Measurements from ENCODE around the gene CCDC150.
"Not testable (repeated sequence)": the region's sequence is repeated elsewhere in the genome, so short reads cannot be mapped to it uniquely, and the experiment has no call there.

The CCDC150 gene

DNA sequence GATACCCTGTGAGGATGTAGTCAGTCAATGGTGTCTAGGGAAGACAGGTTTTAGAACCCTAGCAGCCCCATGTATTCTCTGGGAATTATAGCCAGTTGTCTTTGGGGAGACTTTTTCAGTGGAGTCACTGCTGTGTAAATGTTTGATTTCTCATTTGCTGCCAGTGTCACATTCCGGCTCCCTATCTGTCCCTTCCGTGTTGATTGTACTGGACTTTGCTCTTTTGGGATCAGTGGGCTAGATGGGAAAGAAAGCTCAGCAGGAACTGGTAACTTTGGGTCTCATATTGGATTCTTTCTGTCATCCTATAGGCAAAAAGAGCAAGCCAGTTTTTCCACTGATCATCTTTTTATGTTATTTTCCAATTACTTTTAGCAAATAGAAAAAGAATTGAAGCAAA is 89.9 kb downstream of the CCDC150 start:
- DNase-seq (ENCODE audit: low spot score), result no peak
- TF ChIP-seq, protein P1, sequence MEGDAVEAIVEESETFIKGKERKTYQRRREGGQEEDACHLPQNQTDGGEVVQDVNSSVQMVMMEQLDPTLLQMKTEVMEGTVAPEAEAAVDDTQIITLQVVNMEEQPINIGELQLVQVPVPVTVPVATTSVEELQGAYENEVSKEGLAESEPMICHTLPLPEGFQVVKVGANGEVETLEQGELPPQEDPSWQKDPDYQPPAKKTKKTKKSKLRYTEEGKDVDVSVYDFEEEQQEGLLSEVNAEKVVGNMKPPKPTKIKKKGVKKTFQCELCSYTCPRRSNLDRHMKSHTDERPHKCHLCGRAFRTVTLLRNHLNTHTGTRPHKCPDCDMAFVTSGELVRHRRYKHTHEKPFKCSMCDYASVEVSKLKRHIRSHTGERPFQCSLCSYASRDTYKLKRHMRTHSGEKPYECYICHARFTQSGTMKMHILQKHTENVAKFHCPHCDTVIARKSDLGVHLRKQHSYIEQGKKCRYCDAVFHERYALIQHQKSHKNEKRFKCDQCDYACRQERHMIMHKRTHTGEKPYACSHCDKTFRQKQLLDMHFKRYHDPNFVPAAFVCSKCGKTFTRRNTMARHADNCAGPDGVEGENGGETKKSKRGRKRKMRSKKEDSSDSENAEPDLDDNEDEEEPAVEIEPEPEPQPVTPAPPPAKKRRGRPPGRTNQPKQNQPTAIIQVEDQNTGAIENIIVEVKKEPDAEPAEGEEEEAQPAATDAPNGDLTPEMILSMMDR (IDR thresholded peaks at IDR 0.05; ENCODE audit: extremely low read depth, missing control alignments), result no peak

DNA sequence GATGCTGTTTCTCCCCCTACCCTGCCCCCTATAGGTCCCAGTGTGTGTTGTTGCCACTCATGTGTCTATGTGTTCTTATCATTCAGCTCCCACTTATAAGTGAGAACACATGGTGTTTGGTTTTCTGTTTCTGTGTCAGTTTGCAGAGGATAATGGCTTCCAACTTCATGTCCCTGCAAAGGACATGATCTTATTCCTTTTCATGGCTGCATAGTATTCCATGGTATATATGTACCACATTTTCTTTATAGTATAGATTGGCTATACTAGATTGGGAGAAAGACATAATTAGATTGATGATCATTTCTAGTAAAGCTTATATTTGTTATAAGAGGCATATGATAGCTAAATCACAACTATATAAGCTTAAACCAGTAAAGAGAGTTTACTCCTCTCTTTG is 97.1 kb downstream of the CCDC150 start:
- DNase-seq (ENCODE audit: low spot score), result not testable (repeated sequence)

DNA sequence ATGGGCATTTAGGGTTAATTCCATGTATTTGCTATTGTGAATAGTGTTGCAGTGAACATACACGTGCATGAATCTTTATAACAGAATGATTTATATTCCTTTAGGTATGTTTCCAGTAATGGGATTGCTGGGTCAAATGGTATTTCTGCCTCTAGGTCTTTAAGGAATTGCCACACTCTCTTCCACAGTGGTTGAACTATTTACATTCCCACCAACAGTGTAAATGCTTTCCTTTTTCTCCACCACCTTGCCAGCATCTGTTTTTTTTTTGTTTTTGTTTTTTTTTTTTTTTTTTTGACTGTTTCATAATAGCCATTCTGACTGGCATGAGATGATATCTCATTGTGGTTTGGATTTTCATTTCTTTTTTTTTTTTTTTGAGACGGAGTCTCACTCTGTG is 97.5 kb downstream of the CCDC150 start:
- TF ChIP-seq, protein P1 (IDR thresholded peaks at IDR 0.05; ENCODE audit: extremely low read depth, missing control alignments), result no peak
- DNase-seq (ENCODE audit: low spot score), result no peak

DNA sequence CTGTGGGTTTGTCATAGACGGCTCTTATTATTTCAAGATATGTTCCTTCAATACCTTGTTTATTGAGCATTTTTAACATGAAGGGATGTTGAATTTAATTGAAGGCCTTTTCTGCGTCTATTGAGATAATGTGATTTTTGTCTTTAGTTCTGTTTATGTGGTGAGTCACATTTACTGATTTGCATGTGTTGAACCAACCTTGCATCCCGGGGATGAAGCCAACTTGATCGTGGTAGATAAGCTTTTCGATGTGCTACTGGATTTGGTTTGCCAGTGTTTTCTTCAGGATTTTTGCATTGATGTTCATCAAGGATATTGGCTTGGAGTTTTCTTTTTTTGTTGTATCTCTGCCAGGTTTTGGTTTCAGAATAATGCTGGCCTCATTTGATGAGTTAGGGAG is 99.5 kb downstream of the CCDC150 start:
- DNase-seq (ENCODE audit: low spot score), result no peak
- TF ChIP-seq, protein P1 (IDR thresholded peaks at IDR 0.05; ENCODE audit: extremely low read depth, missing control alignments), result no peak

DNA sequence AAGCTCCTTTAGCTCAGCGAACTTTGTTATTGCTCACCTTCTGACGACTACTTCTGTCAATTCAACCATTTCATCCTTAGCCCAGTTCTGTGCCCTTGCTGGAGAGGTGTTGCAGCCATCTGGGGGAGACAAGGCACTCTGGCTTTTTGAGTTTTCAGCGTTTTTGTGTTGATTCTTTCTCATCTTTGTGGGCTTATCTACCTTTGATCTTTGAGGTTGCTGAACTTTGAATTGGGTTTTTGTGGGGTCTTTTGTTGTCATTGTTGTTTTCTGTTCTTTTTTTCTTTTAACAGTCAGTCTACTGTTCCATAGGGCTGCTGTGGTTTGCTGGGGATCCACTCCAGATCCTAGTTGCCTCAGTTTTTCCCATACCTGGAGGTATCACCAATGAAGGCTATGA is 102.7 kb downstream of the CCDC150 start:
- TF ChIP-seq, protein P1 (IDR thresholded peaks at IDR 0.05; ENCODE audit: extremely low read depth, missing control alignments), result no peak
- DNase-seq (ENCODE audit: low spot score), result no peak

DNA sequence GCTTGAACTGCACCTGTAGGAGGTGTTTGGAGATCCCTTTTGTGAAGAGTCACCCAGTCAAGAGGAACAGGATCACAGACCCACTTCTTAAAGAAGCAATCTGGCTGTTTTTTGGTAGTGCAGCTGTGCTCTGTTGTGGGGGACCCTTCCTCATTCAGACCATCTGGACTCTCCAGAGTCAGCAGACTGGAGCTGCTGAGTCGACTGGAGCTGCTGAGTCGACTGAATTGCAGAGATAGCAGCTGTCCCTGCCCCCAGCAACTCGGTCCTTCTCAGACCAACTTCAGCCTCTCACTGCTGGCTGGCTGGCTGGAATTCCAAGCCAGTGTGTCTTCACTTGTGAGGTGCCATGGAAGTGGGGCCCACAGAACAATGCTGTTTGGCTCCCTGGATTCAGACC is 103.2 kb downstream of the CCDC150 start:
- DNase-seq (ENCODE audit: low spot score), result no peak
- TF ChIP-seq, protein P1 (IDR thresholded peaks at IDR 0.05; ENCODE audit: extremely low read depth, missing control alignments), result no peak

DNA sequence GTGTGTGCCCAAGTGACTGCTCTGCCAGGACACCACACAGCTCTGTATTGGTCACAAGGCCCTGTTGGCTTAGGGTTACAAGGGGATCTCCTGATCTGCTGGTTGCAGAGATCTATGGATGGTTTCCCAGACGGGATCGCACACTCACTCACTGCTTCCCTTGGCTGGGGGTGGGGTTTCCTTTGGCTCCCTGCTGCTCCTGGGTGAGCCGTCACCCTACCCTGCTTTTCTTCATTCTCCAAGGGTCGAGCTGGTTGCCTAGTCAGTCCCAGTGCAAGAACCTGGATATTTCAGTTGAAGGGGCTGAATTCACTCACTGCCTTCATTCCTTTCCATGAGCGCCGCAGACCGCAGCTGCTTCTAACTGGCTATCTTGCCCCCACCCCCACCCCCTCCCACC is 103.7 kb downstream of the CCDC150 start:
- TF ChIP-seq, protein P1 (IDR thresholded peaks at IDR 0.05; ENCODE audit: extremely low read depth, missing control alignments), result no peak
- no peak for DNase-seq (ENCODE audit: low spot score)

DNA sequence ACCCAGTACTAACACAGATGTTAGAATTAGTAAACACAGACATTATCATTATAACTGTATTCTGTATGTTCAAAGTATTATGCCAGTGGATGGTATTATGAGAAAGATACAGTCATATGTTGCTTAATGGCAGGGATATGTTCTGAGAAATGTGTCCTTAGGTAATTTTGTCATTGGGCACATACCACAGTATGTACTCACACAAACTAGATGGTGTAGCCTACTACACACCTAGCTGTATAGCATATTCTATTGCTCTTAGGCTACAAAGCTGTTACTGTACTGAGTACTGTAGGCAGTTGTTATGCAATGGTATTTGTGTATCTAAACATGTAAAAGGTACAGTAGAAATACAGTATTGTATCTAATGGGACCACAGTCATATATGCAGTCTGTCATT is 106.2 kb downstream of the CCDC150 start:
- TF ChIP-seq, protein P1 (IDR thresholded peaks at IDR 0.05; ENCODE audit: extremely low read depth, missing control alignments), result no peak
- DNase-seq (ENCODE audit: low spot score), result no peak

All from GM20000 (cell line).